ENCODE measurements around the gene CSMD2. TPM values are rescaled to one million over a fixed set of nuclear protein-coding genes. Genes with fewer than 3 reads are reported as not detected.

Gene CSMD2
- total RNA-seq, 1 donor from 2014 or later = 2.1 TPM

DNA sequence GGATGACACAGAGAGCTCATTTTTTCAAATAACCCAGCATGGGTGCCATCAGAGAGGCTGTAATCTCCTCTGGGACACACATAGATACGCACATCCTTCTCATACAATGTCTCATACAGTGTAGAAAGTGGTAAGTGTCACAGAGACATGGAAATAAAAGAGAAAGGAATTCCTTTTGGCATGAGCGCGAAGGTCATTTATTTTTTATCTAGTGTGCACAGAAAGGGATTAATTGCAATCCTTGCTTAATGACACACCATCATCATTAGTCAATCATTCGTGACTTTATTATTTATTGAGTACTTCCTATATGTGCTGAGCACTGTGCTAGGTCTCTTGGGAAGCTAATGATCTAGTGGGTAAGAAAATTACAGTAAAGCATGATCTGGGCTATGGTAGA is 687.6 kb downstream of the CSMD2 start:
- peaks cover 10% of the 10 kb centered on the region for H3K36me3 Mint-ChIP-seq (ENCODE audit: low read depth, unreplicated experiment)
- H3K4me3 Mint-ChIP-seq (ENCODE audit: unreplicated experiment) = no peak overlapping the region
- H3K4me1 Mint-ChIP-seq (ENCODE audit: unreplicated experiment) = peaks cover 12% of the 10 kb centered on the region
- peaks cover 7% of the 10 kb centered on the region for H3K27me3 Mint-ChIP-seq (ENCODE audit: unreplicated experiment)
- H3K27ac Mint-ChIP-seq (ENCODE audit: unreplicated experiment) = no peak overlapping the region
- TF ChIP-seq, protein P1, sequence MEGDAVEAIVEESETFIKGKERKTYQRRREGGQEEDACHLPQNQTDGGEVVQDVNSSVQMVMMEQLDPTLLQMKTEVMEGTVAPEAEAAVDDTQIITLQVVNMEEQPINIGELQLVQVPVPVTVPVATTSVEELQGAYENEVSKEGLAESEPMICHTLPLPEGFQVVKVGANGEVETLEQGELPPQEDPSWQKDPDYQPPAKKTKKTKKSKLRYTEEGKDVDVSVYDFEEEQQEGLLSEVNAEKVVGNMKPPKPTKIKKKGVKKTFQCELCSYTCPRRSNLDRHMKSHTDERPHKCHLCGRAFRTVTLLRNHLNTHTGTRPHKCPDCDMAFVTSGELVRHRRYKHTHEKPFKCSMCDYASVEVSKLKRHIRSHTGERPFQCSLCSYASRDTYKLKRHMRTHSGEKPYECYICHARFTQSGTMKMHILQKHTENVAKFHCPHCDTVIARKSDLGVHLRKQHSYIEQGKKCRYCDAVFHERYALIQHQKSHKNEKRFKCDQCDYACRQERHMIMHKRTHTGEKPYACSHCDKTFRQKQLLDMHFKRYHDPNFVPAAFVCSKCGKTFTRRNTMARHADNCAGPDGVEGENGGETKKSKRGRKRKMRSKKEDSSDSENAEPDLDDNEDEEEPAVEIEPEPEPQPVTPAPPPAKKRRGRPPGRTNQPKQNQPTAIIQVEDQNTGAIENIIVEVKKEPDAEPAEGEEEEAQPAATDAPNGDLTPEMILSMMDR (IDR thresholded peaks at IDR 0.05; ENCODE audit: unreplicated experiment) = no peak
- no peak for DNase-seq (ENCODE audit: low spot score)
- no peaks in the 10 kb centered on the region for H3K9me3 Mint-ChIP-seq (ENCODE audit: unreplicated experiment)

DNA sequence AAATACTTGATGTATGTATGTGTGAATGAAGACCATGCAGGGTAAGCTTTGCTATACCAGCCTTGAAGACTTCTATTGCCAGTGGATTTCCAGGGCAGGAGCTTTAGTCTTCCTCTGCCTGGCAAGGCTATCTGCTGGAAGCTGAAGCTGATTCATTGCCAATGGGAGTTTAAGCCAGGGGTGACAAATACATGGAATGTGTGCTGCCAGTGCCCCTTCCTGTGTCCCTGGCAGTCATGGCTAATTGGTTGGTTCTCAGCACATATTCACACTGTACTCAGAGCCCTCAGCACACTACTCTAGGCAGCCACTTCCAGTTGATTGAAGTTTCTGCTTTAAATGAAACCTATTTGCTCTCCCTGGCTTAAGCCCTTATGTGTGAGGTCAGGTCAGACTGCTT is 691.1 kb downstream of the CSMD2 start:
- no peak for DNase-seq (ENCODE audit: low spot score)
- Mint-ChIP-seq H3K27ac (ENCODE audit: unreplicated experiment) (no peak overlapping the region), H3K36me3 (ENCODE audit: low read depth, unreplicated experiment) (peaks cover 10% of the 10 kb centered on the region), H3K4me3 (ENCODE audit: unreplicated experiment) (no peak overlapping the region), H3K9me3 (ENCODE audit: unreplicated experiment) (no peaks in the 10 kb centered on the region), H3K27me3 (ENCODE audit: unreplicated experiment) (peaks cover 10% of the 10 kb centered on the region), H3K4me1 (ENCODE audit: unreplicated experiment) (peaks cover 16% of the 10 kb centered on the region)
- TF ChIP-seq, protein P1 (IDR thresholded peaks at IDR 0.05; ENCODE audit: unreplicated experiment) = no peak

DNA sequence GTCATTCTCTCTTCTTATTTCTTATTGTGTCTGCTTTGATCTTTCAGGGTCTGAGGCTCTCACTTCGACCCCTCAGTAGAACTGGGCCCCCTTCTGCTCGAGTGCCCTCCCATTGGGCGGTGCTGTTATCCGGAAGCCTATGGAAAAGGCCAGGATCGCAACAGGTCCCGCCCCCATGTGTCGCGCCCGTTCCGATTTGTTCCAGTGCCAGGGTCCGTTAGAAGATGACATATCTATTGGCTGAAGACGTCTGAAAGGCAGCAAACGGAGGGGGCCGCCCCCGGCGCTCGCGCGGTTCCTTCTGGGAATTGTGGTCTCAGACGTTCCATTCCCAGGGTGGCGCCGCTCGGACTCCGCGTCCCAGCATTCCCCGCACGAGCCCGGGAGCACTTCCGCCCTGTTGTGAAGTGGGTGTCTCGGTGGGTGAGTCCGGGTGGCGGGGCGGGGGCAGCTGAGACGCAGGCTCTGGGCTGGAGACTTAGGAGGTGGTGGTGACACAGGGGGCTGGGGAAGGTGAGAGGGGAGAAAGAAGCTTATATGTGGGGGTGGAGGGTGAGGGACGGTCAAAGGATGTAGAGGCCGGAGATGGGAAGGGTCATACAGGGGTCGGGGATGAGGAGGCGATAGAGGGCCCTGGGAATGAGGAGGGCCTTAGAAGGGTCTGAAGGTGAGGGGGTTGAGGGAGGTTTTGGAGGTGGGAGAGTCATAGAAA is 692.6 kb downstream of the CSMD2 start, which contains the start of gene ZSCAN20:
Gene ZSCAN20, plus strand, starts transcription at position 377 of the 712 bp plus-strand sequence. CDS start 6,644 bp downstream, outside the sequence.
- TF ChIP-seq, protein P1 (IDR thresholded peaks at IDR 0.05; ENCODE audit: unreplicated experiment) = no peak
- Mint-ChIP-seq H3K4me3 (ENCODE audit: unreplicated experiment) (peak within 1 kb of the TSS; percentile 94), H3K36me3 (ENCODE audit: low read depth, unreplicated experiment) (no peaks in the 10 kb centered on the region), H3K4me1 (ENCODE audit: unreplicated experiment) (peaks cover 19% of the 10 kb centered on the region), H3K27ac (ENCODE audit: unreplicated experiment) (peak within 1 kb of the TSS; percentile 87), H3K9me3 (ENCODE audit: unreplicated experiment) (no peaks in the 10 kb centered on the region), H3K27me3 (ENCODE audit: unreplicated experiment) (peaks cover 10% of the 10 kb centered on the region)
- DNase-seq (ENCODE audit: low spot score) = peak; percentile 95

DNA sequence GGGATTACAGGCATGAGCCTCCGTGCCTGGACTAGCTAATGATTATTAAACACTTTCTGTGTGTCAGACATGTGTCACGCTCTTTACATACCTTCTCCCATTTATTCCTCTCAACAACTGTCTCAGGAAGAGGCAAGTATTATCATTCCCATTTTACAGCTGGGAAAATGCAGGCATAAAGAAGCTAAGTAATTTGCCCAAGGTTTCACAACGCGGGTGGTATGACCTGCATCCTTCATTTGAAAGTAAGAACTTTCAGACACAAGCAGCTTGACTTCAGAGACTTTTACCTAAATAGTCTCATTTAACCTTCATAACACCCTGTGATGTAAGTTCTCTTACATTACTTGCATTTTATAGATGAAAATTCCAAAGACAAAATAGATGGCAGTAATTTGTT is 693.6 kb downstream of the CSMD2 start:
- Mint-ChIP-seq H3K27ac (ENCODE audit: unreplicated experiment) (no peak overlapping the region), H3K36me3 (ENCODE audit: low read depth, unreplicated experiment) (no peaks in the 10 kb centered on the region), H3K27me3 (ENCODE audit: unreplicated experiment) (peaks cover 10% of the 10 kb centered on the region), H3K9me3 (ENCODE audit: unreplicated experiment) (no peaks in the 10 kb centered on the region), H3K4me1 (ENCODE audit: unreplicated experiment) (peaks cover 19% of the 10 kb centered on the region), H3K4me3 (ENCODE audit: unreplicated experiment) (no peak overlapping the region)
- no peak for DNase-seq (ENCODE audit: low spot score)
- TF ChIP-seq, protein P1 (IDR thresholded peaks at IDR 0.05; ENCODE audit: unreplicated experiment) = no peak

DNA sequence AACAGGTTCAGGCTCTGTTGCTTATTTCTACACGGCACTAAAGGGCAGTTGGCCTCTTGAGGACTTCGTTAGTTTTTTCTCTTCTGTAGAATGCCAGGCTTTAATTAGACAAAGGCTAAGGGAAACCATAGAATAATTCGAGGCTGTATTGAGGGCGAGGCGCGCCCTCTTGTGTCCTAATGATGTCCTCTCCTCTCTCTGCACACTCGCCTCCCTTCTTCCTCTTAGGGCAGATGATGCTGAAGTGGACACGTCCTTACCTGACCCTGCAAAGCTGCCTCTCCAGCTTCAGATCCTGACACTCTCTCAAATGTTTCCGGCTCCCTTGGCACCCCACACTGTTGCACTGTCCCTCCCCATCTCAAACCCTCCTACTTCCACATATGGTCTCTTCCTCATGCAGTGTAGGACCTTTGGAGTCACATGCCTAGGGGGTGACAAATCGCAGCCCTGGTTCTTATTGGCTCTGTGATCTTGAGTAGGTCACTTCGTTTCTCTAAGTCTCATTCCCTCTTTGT is 694.5 kb downstream of the CSMD2 start:
- TF ChIP-seq, protein P1 (IDR thresholded peaks at IDR 0.05; ENCODE audit: unreplicated experiment) = peak; percentile 47
- no peak overlapping the region for H3K27ac Mint-ChIP-seq (ENCODE audit: unreplicated experiment)

More for the DNA sequence above, 694.5 kb downstream of the CSMD2 start:
- Mint-ChIP-seq H3K27me3 (ENCODE audit: unreplicated experiment) (peaks cover 10% of the 10 kb centered on the region), H3K4me1 (ENCODE audit: unreplicated experiment) (peaks cover 19% of the 10 kb centered on the region), H3K36me3 (ENCODE audit: low read depth, unreplicated experiment) (no peaks in the 10 kb centered on the region), H3K4me3 (ENCODE audit: unreplicated experiment) (no peak overlapping the region), H3K9me3 (ENCODE audit: unreplicated experiment) (no peaks in the 10 kb centered on the region)
- DNase-seq (ENCODE audit: low spot score) = peak; percentile 64

Measured in endothelial cell (in vitro differentiated cells).